ENCODE results near the gene EVA1A. TPM values are rescaled to one million over a fixed set of nuclear protein-coding genes. Genes with fewer than 3 reads are reported as not detected.
A peak's percentile ranks its signal among the peaks of the same experiment; 100 is the strongest.
"Not testable (repeated sequence)": the region's sequence is repeated elsewhere in the genome, so short reads cannot be mapped to it uniquely, and the experiment has no call there.

Gene EVA1A
- total RNA-seq, 1 experiment from 2014 or later, result 10.8 TPM

DNA sequence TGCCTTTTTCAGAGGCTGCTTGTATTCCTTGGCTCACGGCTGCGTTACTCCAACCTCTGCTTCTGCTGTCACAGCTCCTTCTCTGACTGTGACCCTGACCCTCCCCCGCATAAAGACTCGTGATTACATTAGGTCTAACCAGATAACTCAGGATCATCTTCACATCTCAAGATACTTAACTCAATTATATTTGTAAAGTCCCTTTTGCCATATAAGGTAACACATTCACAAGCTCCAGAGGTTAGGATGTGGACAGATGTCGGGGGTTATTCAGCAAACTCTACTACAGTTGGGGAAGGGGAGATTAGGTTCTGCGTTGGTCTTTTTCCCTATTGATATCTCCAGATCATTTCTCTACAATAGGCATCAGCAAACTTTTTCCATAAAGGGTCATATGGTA is 76.9 kb downstream of the EVA1A start:
- POLR2A ChIA-PET (ENCODE audit: unreplicated experiment), result no interaction called here

DNA sequence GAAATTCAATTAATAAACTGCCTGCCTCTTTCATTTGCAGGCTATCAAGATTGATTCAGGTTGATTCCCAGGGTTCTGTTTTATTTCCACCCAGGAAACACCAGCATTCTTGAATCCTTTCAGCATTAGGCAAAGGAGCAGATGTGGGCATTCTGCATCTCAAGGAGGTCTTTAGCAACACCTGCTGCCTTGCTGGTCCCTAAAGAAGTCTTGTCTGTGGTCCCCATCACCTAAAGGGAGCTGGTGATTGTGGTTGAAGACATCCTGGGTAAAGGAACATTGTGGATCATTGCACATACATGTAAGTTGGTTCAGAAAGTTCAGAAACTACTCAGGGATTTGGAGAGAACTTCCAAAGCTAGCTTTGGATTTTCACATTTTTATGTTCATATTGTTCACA is 78.3 kb downstream of the EVA1A start:
- Histone ChIP-seq H3K4me1 (replicated peaks; ENCODE audit: insufficient read depth) (no peaks in the 10 kb centered on the region), H3K27ac (no peak overlapping the region), H3K27me3 (ENCODE audit: insufficient read depth, low read depth) (no peaks in the 10 kb centered on the region), H3K4me3 (no peak overlapping the region), H3F3A (ENCODE audit: insufficient read depth, low read depth) (no peaks in the 10 kb centered on the region), H3K4me2 (no peak overlapping the region), H3K9me3 (ENCODE audit: insufficient read depth, low read depth) (peaks cover 9% of the 10 kb centered on the region), H2AFZ (no peak overlapping the region), H3K36me3 (ENCODE audit: low read depth) (no peaks in the 10 kb centered on the region), H3K79me2 (ENCODE audit: low read depth) (no peaks in the 10 kb centered on the region), H4K20me1 (ENCODE audit: insufficient read depth) (no peaks in the 10 kb centered on the region), H3K9me2 (ENCODE audit: insufficient read depth) (no peaks in the 10 kb centered on the region)
- BruUV-seq (replicated peaks), result no TSS peak
- intact Hi-C loops (cut with micrococcal nuclease; ENCODE audit: unreplicated experiment), result no loop called here
- no peak for DNase-seq
- TF ChIP-seq, protein P1, sequence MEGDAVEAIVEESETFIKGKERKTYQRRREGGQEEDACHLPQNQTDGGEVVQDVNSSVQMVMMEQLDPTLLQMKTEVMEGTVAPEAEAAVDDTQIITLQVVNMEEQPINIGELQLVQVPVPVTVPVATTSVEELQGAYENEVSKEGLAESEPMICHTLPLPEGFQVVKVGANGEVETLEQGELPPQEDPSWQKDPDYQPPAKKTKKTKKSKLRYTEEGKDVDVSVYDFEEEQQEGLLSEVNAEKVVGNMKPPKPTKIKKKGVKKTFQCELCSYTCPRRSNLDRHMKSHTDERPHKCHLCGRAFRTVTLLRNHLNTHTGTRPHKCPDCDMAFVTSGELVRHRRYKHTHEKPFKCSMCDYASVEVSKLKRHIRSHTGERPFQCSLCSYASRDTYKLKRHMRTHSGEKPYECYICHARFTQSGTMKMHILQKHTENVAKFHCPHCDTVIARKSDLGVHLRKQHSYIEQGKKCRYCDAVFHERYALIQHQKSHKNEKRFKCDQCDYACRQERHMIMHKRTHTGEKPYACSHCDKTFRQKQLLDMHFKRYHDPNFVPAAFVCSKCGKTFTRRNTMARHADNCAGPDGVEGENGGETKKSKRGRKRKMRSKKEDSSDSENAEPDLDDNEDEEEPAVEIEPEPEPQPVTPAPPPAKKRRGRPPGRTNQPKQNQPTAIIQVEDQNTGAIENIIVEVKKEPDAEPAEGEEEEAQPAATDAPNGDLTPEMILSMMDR (conservative IDR thresholded peaks at IDR 0.05), result no peak
- no peak for TF ChIP-seq EZH2 (IDR thresholded peaks at IDR 0.05; ENCODE audit: low read depth)
- CTCF ChIA-PET, result interaction anchor here (0.6 to 0.7 kb wide), 2 partner anchors 103 to 660 kb away, joined by 3 read pairs; no protein-coding TSS in a partner anchor
- POLR2A ChIA-PET (ENCODE audit: unreplicated experiment), result no interaction called here

More for the DNA sequence above, 76.9 kb downstream of the EVA1A start:
- H3K27me3 ChIP-seq (ENCODE audit: insufficient read depth, low read depth), result no peaks in the 10 kb centered on the region
- no peaks in the 10 kb centered on the region for H3K79me2 ChIP-seq (ENCODE audit: low read depth)
- no peaks in the 10 kb centered on the region for H3K4me1 ChIP-seq (replicated peaks; ENCODE audit: insufficient read depth)
- H3F3A ChIP-seq (ENCODE audit: insufficient read depth, low read depth), result no peaks in the 10 kb centered on the region
- TF ChIP-seq, protein P1 (conservative IDR thresholded peaks at IDR 0.05), result no peak
- TF ChIP-seq EZH2 (IDR thresholded peaks at IDR 0.05; ENCODE audit: low read depth), result no peak
- H3K36me3 ChIP-seq (ENCODE audit: low read depth), result no peaks in the 10 kb centered on the region
- H3K4me2 ChIP-seq, result no peak overlapping the region
- H2AFZ ChIP-seq, result no peak overlapping the region
- CTCF ChIA-PET, result interaction anchor here (0.6 kb wide), 1 partner anchor 11 kb away, joined by 3 read pairs; no protein-coding TSS in a partner anchor
- no peak for DNase-seq
- H4K20me1 ChIP-seq (ENCODE audit: insufficient read depth), result no peaks in the 10 kb centered on the region
- peaks cover 9% of the 10 kb centered on the region for H3K9me3 ChIP-seq (ENCODE audit: insufficient read depth, low read depth)
- no peak overlapping the region for H3K4me3 ChIP-seq
- no TSS peak for BruUV-seq (replicated peaks)
- no peaks in the 10 kb centered on the region for H3K9me2 ChIP-seq (ENCODE audit: insufficient read depth)
- intact Hi-C loops (cut with micrococcal nuclease; ENCODE audit: unreplicated experiment), result no loop called here
- no peak overlapping the region for H3K27ac ChIP-seq

- CTCF ChIA-PET, result no interaction called here
- Histone ChIP-seq H3K27me3 (ENCODE audit: insufficient read depth, low read depth) (no peaks in the 10 kb centered on the region), H4K20me1 (ENCODE audit: insufficient read depth) (no peaks in the 10 kb centered on the region), H3K36me3 (ENCODE audit: low read depth) (no peaks in the 10 kb centered on the region), H3F3A (ENCODE audit: insufficient read depth, low read depth) (no peaks in the 10 kb centered on the region), H3K27ac (no peak overlapping the region), H3K9me2 (ENCODE audit: insufficient read depth) (no peaks in the 10 kb centered on the region), H3K79me2 (ENCODE audit: low read depth) (no peaks in the 10 kb centered on the region), H3K9me3 (ENCODE audit: insufficient read depth, low read depth) (no peaks in the 10 kb centered on the region; the same call in 1 of the 2 replicates), H3K4me1 (replicated peaks; ENCODE audit: insufficient read depth) (no peaks in the 10 kb centered on the region), H3K4me2 (no peak overlapping the region), H2AFZ (no peak overlapping the region), H3K4me3 (no peak overlapping the region)
- no TSS peak for BruUV-seq (replicated peaks)
- POLR2A ChIA-PET (ENCODE audit: unreplicated experiment), result no interaction called here
- no peak for DNase-seq
- intact Hi-C loops (cut with micrococcal nuclease; ENCODE audit: unreplicated experiment), result no loop called here
- TF ChIP-seq EZH2 (IDR thresholded peaks at IDR 0.05; ENCODE audit: low read depth), result no peak
- TF ChIP-seq, protein P1 (conservative IDR thresholded peaks at IDR 0.05), result peak; percentile 54; the same call in 1 of the 2 replicates
Observed at GRCh38 chr2:75480971-75481836, 79.5 kb downstream of the EVA1A start.

GRCh38 chr2:75477696-75478095 is 83.0 kb downstream of the EVA1A start:
- H3K79me2 ChIP-seq (ENCODE audit: low read depth); DNase-seq; intact Hi-C loops (cut with micrococcal nuclease; ENCODE audit: unreplicated experiment); CTCF ChIA-PET; H3K27ac ChIP-seq; H2AFZ ChIP-seq; H3K27me3 ChIP-seq (ENCODE audit: insufficient read depth, low read depth); H3K9me2 ChIP-seq (ENCODE audit: insufficient read depth); H3F3A ChIP-seq (ENCODE audit: insufficient read depth, low read depth); H3K36me3 ChIP-seq (ENCODE audit: low read depth); BruUV-seq (replicated peaks); H3K4me1 ChIP-seq (replicated peaks; ENCODE audit: insufficient read depth); H3K9me3 ChIP-seq (ENCODE audit: insufficient read depth, low read depth); H3K4me3 ChIP-seq; H4K20me1 ChIP-seq (ENCODE audit: insufficient read depth); POLR2A ChIA-PET (ENCODE audit: unreplicated experiment); H3K4me2 ChIP-seq: not testable (repeated sequence)
